Right atrium auricular region (tissue), 2 donors: Measurements from ENCODE around the gene CYTH2. TPM values are rescaled to one million over a fixed set of nuclear protein-coding genes. Genes with fewer than 3 reads are reported as not detected.

Experiments
- DNase-seq: peaks from one replicate; pipeline ENCODE4 v3.0.0-alpha.2; 2019; ENCODE audit warnings: low spot score
- H3K27ac ChIP-seq, 2 donors: fragments of 200-600 bp; sonication (generic); 1 replicate in 1 of 2; 2 replicates in 1 of 2; pipeline ENCODE4 v1.5.1; 2016 to 2019
- H3K27me3 ChIP-seq, 2 donors: fragments of 200-600 bp; sonication (generic); one replicate each; pipeline versions ENCODE4 v1.5.1 to v1.6.0; 2017 to 2019
- H3K36me3 ChIP-seq: fragments of 200-600 bp; sonication (generic); one replicate; pipeline ENCODE4 v1.5.1; 2016
- H3K4me1 ChIP-seq, 2 donors: fragments of 200-600 bp; sonication (generic); one replicate each; pipeline versions ENCODE4 v1.5.1 to v1.6.0; 2017 to 2019
- H3K4me3 ChIP-seq, 2 donors: fragments of 200-600 bp; sonication (generic); 1 replicate in 1 of 2; 2 replicates in 1 of 2; pipeline ENCODE4 v1.5.1; 2017 to 2019; ENCODE audit warnings: mild to moderate bottlenecking in 1 of 2, moderate library complexity in 1 of 2
- H3K9me3 ChIP-seq, 2 donors: fragments of 200-600 bp; sonication (generic); one replicate each; pipeline ENCODE4 v1.5.1; 2019
- CTCF ChIP-seq, 2 donors: fragments of 200-600 bp; sonication (generic); IDR thresholded peaks; one replicate each; pipeline ENCODE4 v1.5.1; 2019; ENCODE audit warnings: antibody characterized with exemption in 2 of 2
- total RNA-seq, 2 donors: library from RNA; depleted of rRNA; stranded (reverse); fragments of >200 nt; gene quantifications; one replicate each; pipeline ENCODE4 v1.1.0, GENCODE V29; 2016

Gene CYTH2
- total RNA-seq, 2 donors from 2014 or later = 13.3 to 22.5 TPM

GRCh38 chr19:48454150-48454730 is 14.9 kb upstream of the CYTH2 start:
- no peaks in the 10 kb centered on the region for H3K27me3 ChIP-seq
- no peak for TF ChIP-seq CTCF (IDR thresholded peaks at IDR 0.05)
- no peak overlapping the region for H3K4me3 ChIP-seq
- H3K9me3 ChIP-seq = no peaks in the 10 kb centered on the region
- DNase-seq = no peak
- H3K36me3 ChIP-seq = peaks cover 51% of the 10 kb centered on the region
- no peak overlapping the region for H3K27ac ChIP-seq
- H3K4me1 ChIP-seq = no peaks in the 10 kb centered on the region

GRCh38 chr19:48455171-48455907 is 13.8 kb upstream of the CYTH2 start, which contains the start of gene KCNJ14:
Gene KCNJ14, plus strand, starts transcription at chr19:48455574. Its CDS starts 6,151 bp downstream, at chr19:48461725.
- DNase-seq = no peak
- no peaks in the 10 kb centered on the region for H3K9me3 ChIP-seq
- TF ChIP-seq CTCF (IDR thresholded peaks at IDR 0.05) = no peak

GRCh38 chr19:48455908-48456562 is 13.1 kb upstream of the CYTH2 start:
- Histone ChIP-seq H3K36me3 (peaks cover 35% of the 10 kb centered on the region), H3K4me3 (no peak overlapping the region), H3K4me1 (no peaks in the 10 kb centered on the region), H3K27me3 (no peaks in the 10 kb centered on the region), H3K9me3 (no peaks in the 10 kb centered on the region), H3K27ac (no peak overlapping the region)
- DNase-seq = no peak
- TF ChIP-seq CTCF (IDR thresholded peaks at IDR 0.05) = no peak

More at GRCh38 chr19:48455171-48455907, 13.8 kb upstream of the CYTH2 start, which contains the start of gene KCNJ14:
- no peaks in the 10 kb centered on the region for H3K4me1 ChIP-seq
- no peaks in the 10 kb centered on the region for H3K27me3 ChIP-seq
- H3K27ac ChIP-seq = no peak within 1 kb of the TSS
- peaks cover 42% of the 10 kb centered on the region for H3K36me3 ChIP-seq
- H3K4me3 ChIP-seq = no peak within 1 kb of the TSS

GRCh38 chr19:48456864-48457263 is 12.3 kb upstream of the CYTH2 start:
- no peaks in the 10 kb centered on the region for H3K4me1 ChIP-seq
- TF ChIP-seq CTCF (IDR thresholded peaks at IDR 0.05) = no peak
- no peak overlapping the region for H3K4me3 ChIP-seq
- H3K27me3 ChIP-seq = no peaks in the 10 kb centered on the region
- peaks cover 26% of the 10 kb centered on the region for H3K36me3 ChIP-seq
- no peak overlapping the region for H3K27ac ChIP-seq
- DNase-seq = no peak
- H3K9me3 ChIP-seq = no peaks in the 10 kb centered on the region

- Histone ChIP-seq H3K27ac (no peak overlapping the region), H3K27me3 (no peaks in the 10 kb centered on the region), H3K36me3 (peaks cover 16% of the 10 kb centered on the region), H3K4me3 (no peak overlapping the region), H3K9me3 (no peaks in the 10 kb centered on the region), H3K4me1 (no peaks in the 10 kb centered on the region)
- TF ChIP-seq CTCF (IDR thresholded peaks at IDR 0.05) = no peak
- no peak for DNase-seq
These were observed 11.2 kb upstream of the CYTH2 start for GRCh38 chr19:48458016-48458415.
